Measurements from ENCODE around the gene GFM1. TPM values are rescaled to one million over a fixed set of nuclear protein-coding genes. Genes with fewer than 3 reads are reported as not detected.
"Not testable (repeated sequence)": the region's sequence is repeated elsewhere in the genome, so short reads cannot be mapped to it uniquely, and the experiment has no call there.

Gene GFM1
- polyA plus RNA-seq, 4 donors, result 41.0 to 54.3 (median 46.0) TPM

DNA sequence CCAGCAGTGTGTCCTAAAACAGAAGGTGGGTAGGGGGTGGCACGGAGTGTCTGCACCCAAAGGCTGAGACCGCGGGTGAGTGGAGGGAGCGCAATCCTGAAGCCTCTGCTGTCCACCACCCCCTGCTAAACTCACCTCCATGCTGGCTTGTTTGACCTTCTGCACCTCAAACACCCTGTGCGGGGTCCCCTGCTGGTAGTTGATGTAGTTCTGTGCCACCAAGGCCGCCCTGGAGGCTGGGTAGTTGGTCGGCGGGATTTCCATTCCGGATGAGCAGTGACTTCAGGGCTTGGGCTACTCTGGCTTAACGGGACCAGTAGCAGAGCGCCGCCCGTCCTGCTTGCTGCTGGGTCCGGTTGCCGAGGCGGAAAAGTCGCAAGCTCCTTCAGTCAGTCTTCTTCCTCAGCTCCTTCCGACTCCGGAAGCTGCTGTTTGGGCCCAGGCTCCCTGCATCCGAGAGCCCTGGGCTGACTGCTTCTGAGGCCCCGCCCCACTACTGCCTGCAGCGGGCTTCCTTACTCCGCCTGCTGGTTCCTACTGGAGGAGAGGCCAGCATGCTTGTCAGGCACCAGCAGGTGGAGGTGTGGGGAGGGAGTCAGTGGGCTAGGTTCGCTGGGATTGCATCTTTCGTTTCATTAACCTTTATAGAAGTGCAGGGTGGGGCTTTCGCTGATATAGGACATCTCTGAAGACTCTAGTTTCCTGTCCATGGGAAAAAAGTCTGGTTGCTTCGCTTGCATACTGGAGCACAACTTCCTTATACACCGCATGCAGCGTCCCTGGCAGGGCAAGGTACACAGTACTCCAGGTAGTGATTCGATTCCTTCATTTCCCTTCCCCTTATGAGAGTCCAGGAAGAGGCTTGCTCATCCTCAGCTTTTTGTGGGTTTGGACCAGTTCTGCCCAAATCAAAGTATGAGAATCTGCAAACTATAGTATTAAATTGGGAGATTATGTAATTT, 28.2 kb downstream of the GFM1 start, which contains the start of gene LXN:
TSS of gene LXN (minus strand) at position 434 of the 962 bp plus-strand sequence. CDS start at position 264, 170 bp downstream.
- DNase-seq (ENCODE audit: low read depth in 4 of 4, low spot score in 2 of 4), result peak; percentile 55 to 76 (median 67)

DNA sequence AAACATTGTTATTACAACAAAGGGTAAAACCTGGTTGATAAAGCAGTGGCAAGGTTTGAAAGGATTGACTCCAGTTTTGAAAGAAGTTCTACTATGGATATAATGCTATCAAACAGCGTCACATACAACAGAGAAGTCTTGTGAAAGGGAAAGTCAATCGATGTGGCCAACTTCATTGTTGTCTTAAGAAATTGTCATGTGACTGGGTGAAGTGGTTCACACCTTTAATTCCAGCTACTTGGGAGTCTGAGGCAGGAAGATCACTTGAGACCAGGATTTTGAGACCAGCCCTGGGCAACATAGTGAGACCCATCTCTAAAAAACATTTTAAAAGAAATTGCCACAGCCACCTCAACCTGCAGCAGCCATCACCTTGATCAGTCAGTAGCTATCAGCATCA, 34.4 kb downstream of the GFM1 start:
- no peak for DNase-seq (ENCODE audit: low read depth in 4 of 4, low spot score in 2 of 4)

DNA sequence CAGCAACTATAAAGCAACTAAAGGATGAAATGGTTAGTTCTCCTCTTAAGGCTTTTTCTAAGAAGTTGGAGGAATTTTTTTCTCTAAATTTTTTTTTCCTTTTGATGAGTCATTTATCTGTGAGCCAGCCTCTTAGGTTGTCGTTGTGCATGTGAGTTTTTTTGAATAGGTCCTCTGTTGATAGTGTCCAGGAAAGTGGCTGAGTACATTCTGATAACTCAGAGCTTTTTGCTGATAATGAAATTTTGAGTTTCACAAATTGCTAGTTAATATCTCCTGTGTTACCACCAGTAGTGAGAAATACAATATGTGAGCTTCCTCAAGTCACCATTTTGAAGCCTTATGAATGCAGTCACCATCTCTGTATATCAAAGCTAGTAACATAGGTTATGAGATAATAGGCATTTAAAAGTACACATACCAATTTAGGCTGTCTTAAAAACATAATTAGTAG, 35.2 kb downstream of the GFM1 start:
- DNase-seq (ENCODE audit: low read depth in 4 of 4, low spot score in 2 of 4), result no peak

DNA sequence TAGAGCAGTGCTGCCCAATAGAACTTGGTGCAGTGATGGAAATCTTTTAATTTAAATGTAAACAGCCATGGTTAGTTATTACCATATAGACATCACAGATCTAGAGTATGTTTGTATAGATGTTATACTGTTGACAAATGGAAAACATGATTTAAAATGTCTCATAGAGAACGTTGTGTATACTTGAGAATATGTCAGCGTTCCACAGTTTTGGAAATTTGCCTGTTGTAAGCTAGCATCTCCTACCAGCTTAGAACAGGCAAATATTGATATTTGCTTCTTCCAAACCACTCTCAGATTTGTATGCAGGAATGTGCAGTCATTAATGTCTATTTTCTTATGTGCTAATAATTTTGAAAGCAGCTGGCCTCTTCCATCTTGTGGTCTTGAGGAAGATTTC, 36.5 kb downstream of the GFM1 start:
- no peak for DNase-seq (ENCODE audit: low read depth in 4 of 4, low spot score in 2 of 4)

DNA sequence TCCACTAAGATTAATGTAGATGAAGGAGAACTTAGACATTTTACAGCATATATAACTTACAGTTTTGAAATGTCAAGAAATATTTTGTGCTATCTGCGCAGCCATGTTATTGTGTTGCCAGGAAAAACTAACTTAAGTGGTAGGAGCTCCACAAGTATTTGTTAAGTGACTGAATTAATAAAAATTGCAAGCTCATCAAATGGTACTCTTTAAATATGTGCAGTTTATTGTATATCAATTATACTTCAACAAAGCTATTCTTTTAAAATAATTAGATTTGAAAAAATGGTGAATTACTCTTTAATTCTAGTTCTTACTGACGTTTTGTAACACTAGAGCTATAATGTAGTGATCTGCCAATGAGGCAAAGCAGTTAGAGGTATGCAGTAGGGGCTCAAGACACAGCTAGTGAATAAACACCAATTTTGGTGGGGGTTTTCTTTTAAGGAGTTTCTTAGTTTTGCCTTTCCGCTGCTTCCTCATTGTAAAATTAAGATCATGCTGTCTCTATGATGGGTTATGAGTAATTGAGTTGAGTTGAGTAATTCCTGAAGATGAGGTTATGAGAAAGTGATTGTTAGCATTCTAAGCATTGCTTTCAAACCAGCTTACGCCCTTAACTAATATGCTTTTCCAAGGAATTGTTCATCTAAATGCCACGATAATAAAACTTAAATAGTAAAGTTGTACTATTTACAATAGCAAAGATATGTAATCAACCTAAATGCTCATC, 39.1 kb downstream of the GFM1 start:
- no peak for DNase-seq (ENCODE audit: low read depth in 4 of 4, low spot score in 2 of 4)

DNA sequence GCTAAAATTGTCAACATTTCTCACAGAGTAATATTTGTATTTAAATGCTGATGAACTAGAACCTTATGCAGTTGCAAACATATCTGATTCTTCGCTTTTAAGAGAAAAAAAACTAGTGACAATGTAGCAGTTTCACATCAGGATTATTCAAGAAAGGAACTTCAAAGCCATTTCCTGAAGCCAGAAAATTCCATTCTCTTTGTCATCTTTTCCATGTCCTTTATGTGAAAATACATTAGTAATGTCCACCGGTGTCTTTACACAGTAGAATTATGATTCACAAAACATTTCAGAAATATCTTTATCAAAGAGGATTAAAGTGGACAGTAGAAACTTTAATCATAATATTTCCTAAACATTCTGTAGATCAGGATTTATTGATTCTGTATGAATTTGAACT, 40.8 kb downstream of the GFM1 start:
- no peak for DNase-seq (ENCODE audit: low read depth in 4 of 4, low spot score in 2 of 4)

DNA sequence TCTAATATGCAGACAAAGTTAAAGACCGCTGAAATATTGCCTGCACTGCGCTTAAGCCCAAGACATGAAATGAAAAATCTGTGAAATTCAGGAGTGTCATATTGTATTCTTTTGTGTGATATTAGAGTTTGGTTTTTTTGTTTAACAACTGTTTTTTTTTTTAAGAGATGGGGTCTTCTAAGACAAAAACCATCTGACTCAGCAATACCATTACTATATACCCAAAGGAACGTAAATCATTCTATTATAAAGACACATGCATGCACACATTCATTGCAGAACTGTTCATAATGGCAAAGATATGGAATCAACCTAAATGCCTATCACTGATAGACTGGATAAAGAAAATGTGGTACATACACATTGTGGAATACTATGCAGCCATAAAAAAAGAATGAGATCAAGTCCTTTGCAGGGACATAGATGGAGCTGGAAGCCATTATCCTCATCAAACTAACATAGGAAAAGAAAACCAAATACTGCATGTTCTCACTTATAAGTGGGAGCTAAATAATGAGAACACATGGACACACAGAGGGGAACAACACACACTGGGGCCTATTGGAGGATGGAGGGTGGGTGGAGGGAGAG, 49.6 kb downstream of the GFM1 start:
- DNase-seq (ENCODE audit: low read depth in 4 of 4, low spot score in 2 of 4), result not testable (repeated sequence)

DNA sequence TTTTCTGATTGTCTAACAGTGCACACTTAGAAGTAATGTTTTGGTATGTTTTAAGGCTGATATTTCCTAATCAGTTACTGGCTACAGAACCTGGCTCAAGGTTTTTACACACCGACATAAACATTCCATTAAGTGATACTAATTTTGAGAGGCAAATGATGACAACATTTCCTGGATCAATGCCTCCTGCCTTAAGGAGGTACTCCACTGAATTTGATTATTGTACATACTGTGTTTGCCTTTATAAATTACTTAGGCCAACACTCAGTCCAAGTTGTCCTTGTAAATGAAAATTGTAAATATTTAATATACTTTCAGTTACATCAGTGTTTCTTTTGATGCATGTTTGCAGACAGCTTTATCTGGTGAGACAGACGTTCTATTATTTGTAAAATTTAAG, 52.3 kb downstream of the GFM1 start:
- DNase-seq (ENCODE audit: low read depth in 4 of 4, low spot score in 2 of 4), result no peak

DNA sequence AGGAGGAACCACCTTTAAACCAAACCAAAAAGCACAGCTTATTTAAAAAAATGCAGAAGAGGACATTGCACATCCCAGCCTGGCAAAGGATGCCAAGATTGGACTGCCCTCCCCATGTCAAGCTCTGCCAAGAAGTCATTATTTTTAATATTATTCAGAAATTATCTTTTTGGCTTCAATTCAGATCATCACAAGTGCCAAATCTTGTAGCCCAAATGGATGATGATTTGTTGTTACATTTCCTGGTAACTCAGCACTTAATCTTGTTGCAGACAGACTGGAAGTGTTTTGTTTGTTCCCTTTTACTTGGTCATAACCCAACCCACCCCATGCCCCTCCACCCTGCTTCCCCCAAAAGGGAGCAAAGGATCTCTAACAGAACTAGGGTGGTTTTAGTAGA, 56.2 kb downstream of the GFM1 start:
- DNase-seq (ENCODE audit: low read depth in 4 of 4, low spot score in 2 of 4), result no peak

DNA sequence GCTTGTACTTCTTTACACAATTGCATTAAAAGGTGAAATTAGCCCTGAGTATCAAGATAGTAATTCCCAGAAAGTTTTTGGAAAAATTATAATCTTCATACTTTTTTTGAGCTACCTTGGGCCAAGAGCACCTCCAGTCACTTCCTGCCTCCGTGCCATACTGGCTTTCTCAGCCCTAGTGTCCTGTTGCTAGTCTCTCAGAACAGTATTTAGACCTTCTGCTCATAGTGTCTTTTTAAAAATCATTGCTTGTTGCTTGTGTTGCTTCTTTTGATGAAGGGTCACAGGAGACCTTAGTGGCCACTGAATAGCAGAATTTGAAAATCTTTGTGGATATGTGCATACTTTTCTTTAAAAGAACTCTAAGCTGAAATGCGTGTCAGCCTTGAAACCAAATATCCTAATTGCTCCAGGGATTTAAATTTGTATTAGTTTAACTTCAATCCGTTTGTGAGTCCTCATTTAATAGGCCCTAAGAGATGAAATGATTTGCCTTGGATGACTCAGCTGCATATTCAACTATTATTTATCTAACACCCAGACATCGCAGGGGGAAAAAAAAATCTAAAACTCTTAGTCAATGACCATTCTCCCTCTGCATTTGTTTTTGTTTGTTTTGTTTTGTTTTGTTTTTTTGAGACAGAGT, 57.2 kb downstream of the GFM1 start:
- DNase-seq (ENCODE audit: low read depth in 4 of 4, low spot score in 2 of 4), result no peak

DNA sequence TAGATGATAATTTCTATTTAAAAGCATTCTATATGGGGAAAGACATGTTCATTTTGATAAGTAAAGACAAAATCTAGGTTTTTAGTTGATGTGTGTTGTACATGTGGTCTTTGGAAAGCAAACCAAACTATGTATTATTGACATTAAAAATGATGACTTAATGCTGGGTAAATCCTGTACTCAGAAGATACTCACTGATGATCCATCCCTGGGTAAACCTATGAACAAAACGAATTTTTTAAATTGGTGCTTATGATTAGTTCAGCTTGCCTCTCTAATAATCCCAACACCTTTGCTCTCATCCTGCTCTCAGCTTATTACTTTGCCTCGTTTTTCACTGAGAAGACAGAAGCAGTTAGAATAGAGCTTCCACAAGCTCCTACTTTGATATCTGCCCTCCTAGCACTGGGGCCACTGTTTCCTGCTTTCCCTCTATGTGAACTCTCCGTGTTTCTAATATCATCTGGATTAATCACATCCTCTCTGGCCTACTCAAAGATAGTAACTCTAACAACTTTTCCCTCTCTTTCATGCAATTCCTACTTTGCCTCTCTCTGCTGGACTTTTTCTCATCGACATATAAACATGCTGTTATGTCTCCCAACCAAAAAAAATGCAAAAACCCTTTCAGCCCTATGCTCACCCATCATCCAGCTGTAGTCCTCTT, 58.6 kb downstream of the GFM1 start:
- no peak for DNase-seq (ENCODE audit: low read depth in 4 of 4, low spot score in 2 of 4)

DNA sequence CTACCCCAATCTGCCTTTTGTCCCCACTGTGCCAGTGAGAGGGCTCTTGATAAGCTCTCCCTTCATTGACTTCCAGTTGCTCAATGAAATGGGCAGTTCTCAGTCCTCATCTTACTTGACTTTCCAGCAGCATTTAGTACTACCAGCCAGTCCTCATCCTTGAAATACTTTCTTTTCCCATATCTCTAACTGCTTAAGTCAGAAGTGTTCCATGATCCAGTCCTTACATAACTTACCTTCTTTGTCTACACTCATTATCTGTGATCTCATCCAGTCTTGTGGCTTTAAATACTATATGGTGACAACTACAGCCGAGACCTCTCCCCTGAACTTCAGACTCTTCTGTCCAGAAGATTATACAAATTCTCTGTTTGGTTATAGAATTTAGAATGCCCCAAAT, 59.2 kb downstream of the GFM1 start:
- DNase-seq (ENCODE audit: low read depth in 4 of 4, low spot score in 2 of 4), result no peak

DNA sequence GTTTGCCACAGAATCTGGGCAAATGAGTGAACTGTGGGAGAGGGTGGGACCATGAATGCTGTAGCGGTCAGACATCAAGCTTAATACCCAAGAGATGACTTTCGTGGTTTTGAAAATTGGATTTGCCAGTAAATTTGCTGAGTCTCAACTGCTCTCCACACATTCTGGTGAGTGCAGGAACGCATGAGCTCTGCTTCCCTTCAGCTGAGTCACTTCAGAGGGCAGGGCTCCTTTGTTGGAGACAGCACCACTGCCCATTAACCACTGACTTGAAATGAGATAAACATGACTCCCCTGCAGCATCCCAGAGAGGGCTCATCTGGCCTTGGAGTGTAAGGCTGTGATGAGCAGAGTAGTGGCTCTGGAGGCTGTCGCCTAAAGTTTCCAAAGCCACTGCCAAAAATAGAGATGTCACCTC, 65.3 kb downstream of the GFM1 start:
- DNase-seq (ENCODE audit: low read depth in 4 of 4, low spot score in 2 of 4), result no peak

DNA sequence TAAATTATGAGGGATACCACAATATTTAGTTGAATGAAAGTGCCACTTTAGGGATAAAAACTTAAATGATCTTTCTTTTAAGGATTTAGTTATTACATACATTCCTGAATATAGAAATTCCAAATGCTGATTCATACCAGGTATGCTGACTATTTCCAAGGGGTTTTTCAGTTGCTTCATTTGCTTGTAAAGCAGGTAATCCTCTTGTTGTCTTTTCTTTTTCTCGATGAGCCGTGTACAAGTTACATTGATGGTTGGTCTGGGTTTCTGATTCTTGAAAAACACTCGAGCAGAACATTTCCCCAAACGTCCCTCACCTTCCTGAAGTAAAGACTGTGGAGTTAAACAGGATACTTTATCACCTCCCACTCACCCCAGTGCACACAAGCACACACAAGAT, 66.3 kb downstream of the GFM1 start:
- DNase-seq (ENCODE audit: low read depth in 4 of 4, low spot score in 2 of 4), result no peak

DNA sequence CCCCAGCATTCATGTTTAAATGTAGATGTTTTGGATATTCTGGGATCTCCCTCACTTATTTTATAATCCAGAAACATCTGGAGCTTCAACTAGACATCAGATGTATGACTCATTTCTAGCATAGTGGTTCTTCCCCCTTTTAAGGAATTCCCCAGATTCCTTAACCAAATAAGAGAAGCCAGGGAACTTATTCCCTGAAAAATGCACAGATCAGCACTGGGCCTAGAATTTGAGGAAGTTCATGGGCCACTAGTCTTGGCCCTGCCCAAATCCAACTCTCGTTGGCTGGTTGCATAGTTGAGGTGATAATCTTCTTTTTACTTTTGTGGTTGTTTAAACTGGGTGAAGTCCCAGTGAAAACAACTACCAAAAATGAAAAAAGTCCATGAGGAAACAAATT, 67.6 kb downstream of the GFM1 start:
- no peak for DNase-seq (ENCODE audit: low read depth in 4 of 4, low spot score in 2 of 4)

DNA sequence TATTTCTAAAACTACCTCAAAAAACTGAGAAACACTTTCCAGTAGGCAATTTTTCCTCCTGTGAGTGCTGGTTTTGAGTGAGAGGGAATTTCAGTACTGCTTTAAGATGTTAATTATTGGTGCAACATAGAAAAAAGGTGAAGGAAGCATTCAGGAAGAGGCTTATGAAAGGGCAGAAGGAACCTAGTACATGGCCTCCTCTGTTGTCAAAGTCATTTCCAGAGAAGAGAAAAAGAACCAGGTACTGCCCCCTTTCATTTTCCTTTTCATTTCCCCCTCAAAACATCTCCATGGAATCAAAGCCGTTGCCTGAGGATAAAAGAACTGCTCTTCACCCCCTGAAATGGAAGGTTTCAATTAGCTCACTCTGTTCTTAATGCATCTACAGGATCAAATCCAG, 68.1 kb downstream of the GFM1 start:
- DNase-seq (ENCODE audit: low read depth in 4 of 4, low spot score in 2 of 4), result no peak

DNA sequence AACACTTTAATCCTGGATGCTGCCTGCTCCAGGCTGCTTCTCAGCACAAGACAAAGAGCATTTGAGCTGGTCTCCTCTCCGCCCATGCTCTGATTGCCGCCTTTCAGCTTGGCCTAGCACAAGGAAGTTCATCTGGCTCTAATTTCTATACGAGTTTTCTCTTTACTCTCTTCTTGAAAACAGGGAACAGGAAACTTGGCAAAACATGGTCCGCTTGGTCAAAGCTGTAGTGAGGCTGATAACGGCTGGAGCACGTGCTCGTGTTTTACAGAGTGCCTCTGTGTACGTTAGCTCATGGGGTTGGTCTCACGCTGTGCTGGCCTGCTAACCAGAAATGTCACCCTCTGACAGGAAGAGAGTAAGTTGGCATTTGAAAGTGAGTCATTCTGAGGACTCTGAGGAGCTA, 68.8 kb downstream of the GFM1 start:
- DNase-seq (ENCODE audit: low read depth in 4 of 4, low spot score in 2 of 4), result no peak

DNA sequence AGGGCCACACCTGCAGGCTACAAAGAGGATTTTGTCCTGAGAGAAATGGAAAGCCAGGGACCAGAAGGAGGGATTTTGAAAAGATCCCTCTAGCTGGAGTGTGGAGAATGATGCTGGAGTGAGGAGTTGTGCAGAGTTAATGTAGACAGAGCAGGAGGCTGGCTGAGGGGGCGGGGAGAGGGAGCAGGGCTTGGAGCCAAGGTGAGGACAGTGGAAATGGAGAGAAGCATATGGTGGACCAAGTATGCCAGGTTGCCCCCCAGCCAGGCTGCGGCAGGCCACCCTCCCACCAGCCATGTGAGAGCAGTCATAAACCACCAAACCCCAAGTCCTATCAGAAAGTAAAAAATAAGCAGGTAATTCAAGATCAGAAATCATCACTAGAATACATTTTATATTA, 73.2 kb downstream of the GFM1 start:
- no peak for DNase-seq (ENCODE audit: low read depth in 4 of 4, low spot score in 2 of 4)

DNA sequence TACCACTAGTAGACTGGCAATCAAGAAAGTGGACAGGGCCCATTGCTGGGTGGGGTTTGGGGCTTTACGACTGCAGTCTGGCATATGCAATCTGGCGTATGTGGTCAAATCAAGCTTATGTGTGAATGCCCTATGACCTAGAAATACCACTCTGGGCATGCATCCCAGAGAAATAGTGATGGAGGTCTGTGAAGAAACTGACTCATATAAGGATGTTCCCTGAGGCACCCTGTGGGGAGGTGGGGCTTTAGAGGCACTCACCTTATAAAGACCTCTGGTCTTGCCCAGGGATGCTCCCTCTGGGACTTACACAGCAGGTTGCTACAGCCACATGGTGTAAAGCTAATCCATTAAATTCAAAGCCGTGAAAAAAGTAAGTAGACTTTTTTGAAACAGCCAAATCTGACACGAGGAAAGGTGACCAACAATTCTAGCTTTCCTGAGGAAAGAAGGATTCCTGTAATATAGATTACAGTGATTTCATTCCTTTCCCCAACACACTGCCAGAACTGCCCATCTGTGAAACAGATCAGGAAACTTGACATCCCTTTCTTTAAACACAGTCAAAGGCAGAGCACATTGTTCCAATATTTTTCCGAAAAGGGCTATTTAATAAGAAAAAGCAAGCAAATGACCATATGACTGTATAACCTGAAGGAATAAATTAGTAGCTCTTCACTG, 74.3 kb downstream of the GFM1 start:
- DNase-seq (ENCODE audit: low read depth in 4 of 4, low spot score in 2 of 4), result no peak

DNA sequence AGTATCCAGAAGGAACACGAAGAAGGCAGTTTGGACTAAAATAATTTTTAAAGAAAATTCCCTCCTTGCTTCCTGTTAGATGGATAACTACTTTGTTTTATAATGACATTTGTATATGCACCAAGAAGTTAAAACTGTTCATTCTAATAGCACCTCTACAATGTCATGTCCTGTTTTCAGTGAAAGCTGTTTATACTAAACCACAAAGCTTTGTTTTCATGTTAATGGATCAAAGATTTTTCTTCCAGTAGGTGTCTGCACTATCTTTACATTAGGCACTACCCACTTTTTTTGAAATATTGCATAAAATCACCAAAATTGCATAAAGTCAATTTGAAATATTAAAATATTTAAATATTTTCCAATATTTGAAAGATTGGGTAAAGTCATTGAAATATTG, 77.8 kb downstream of the GFM1 start:
- no peak for DNase-seq (ENCODE audit: low read depth in 4 of 4, low spot score in 2 of 4)

All from left renal cortex interstitium (tissue), 4 donors.